GM12874 (cell line): ENCODE results near the gene CCHCR1.

ENCODE experiments used
- CTCF ChIP-seq: IDR thresholded peaks from 2 replicates; pipeline ENCODE4 v1.5.1; 2011; ENCODE audit warnings: low read depth, mild to moderate bottlenecking, control low read depth, low read length, moderate library complexity; ENCODE audit not compliant: insufficient read depth

Gene CCHCR1

DNA sequence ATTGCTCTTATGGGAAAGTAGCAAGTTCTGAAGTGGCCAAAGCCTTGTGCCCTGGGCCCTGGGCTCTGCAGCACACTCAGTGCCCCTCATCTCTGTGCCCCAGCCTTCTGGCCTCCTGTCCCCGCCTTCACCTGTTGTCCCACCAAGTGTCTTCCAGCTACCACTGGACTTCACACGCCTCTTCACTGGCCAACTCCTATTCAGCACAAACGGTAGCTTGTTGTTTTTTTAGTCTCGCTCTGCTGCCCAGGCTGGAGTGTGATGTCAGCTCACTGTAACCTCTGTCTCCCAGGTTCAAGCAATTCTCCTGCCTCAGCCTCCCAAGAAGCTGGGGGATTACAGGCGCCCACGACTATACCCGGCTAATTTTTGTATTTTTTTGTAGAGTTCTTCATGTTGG lies 4.8 kb downstream of the CCHCR1 start:
- TF ChIP-seq CTCF: no peak

DNA sequence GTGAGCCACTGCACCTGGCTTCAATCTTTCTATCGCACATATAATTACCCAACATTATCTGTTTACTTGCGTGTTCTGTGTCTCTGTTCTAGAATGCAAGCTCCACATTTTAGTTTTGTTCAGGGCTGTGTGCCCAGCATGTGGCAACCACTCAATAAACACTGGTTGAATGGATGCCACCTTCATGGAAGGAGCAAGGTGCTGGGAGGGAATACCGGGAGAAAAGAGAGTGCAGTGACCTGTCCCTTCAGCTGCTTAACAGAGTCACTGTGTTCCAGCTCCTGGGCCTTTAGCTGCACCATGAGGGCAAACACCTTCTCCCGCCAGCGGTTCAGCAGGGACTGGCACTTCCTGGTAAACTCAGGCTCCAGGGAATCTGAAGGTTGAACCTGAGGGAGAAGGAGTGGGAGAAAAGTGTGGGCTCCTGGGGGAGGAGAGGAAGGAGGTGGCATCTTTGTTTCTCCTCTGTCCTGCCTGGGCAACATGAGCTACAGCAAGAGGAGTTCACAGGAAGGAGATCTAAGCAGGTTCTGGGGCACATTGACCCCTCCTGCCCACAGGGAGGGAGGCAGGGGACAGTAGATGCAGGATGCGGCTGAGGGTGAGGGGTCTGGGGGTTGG lies 7.7 kb downstream of the CCHCR1 start:
- no peak for TF ChIP-seq CTCF

DNA sequence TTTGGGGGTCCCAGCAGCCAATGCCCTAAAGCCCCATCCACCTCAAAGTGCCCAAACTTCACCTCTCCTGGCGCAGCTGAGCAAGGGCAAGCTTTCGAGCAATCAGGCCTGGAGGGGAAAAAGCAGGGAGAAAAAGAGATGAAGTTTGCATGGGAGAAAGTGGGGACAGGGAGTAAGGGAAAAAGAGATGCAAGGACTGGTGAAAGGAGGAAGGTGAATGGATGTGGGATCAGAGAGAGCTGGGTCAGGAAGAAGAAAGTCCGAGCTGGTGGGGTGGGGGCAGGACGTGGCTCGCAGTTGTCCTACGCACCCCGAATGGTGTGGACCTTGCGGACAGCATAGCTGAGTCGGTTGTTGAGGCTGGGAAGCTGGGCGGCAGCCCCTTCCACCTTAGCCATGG lies 12.2 kb downstream of the CCHCR1 start:
- no peak for TF ChIP-seq CTCF

DNA sequence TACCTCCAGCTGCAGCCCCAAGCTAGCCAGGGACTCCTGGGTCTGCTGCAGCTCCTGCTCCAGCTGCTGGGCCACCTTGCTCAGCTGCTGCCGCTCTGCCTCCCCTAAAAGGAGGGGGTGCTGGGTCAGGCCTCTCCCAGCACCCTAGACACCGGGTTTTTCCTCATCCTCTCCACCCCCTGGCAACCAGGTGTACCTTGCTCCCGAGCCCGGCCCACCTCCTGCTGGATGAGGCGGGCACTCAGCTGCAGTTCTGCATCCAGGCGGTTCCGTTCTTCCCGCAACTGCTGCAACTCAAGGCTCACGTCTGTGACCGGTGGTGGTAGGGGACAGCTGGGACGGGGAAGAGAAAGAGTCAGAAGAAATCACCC lies 12.6 kb downstream of the CCHCR1 start:
- TF ChIP-seq CTCF: no peak

DNA sequence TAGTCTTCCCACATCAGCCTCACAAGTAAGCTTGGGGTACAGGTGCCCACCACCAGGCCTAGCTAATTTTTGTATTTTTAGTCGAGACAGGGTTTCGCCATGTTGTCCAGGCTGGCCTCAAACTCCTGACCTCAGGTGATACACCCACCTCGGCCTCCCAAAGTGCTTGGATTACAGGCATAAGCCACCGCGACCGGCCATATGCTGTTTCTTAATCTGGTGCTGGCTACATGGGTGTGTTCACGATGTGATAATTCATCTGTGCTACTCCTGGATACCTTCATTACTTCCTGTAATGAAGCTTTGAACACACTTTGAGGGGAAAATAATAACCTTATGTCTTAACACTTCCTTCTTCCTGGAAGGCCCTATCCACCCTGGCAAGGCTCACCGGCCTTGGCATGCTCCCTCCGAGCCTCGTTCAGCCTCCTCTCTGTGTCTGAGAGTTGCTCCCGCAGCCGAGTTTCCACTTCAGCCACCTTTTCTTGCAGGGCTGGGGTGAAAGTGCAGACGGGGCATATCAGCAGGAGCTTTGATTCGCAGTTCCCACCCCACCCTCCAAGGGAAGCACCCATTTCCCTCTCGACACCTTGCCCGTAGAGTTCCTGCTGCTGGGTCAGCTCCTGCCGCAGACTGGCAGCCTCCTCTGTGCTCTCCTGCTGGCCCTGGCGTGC lies 13.2 kb downstream of the CCHCR1 start:
- TF ChIP-seq CTCF: no peak

GRCh38 chr6:31143148-31143547 lies 14.5 kb downstream of the CCHCR1 start:
- no peak for TF ChIP-seq CTCF

DNA sequence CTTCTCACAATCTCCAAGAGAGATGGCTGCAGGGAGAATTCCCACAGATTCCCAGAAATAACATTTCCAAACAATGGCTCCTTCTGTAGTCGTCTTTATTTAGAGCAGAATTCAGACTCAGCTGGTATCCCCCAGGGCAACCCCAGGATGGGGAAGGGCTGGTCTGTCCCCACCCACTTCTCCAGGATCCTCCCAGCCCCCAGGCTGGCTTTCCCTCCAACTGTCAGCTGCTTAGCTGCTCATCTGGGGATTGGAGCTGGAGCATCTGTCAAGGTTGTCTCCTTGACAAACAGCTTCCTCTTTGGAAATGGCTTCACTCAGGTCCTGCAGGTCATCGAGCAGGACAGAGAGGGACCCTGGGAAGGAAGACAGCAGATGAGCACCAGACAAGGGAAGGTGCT lies 15.2 kb downstream of the CCHCR1 start:
- TF ChIP-seq CTCF: no peak

DNA sequence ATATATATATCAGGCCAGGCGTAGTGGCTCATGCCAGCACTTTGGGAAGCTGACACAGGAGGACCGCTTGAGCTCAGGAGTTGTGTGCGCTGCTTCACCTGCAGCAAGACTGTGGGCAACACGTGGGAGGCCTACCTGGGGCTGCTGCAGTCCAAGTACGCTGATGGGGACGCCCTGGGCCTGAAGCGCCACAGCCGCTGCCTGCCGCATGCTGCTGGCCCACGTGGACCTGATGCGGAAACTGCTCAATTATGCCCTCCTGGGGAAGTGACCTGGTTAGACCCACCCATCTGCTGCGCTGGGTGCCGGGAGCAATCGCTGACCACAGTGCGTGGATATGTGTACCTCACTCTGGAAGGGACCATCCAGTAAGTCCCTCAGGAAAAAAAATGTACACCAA lies 17.0 kb downstream of the CCHCR1 start:
- no peak for TF ChIP-seq CTCF
